Stimulated activated naive B cell treated with anti-CD40 and anti-IgM and Interleukin-4, amounts not matched to agents 10 μg/mL and 1 μg/mL and 100 μg/mL, for 72 hours (primary cell): Measurements from ENCODE around the gene RNF7.
"Not testable (repeated sequence)": the region's sequence is repeated elsewhere in the genome, so short reads cannot be mapped to it uniquely, and the experiment has no call there.

Experiments used
- ATAC-seq, 2 donors: fragments of 150-1000 bp; cut with Tn5 transposase; replicated peaks; 2 replicates each; pipeline ENCODE4 v1.10.0; 2021; ENCODE audit warnings: moderate library complexity in 1 of 2
- DNase-seq: peaks from one replicate; pipeline ENCODE4 v3.0.0; 2021
- H3K27ac Mint-ChIP-seq: one replicate; pipeline ENCODE4 v1.8.0; 2022; ENCODE audit warnings: mild to moderate bottlenecking, mixed read lengths
- H3K27me3 Mint-ChIP-seq, 2 donors: one replicate each; pipeline ENCODE4 v1.8.0; 2022; ENCODE audit warnings: mixed read lengths in 2 of 2
- H3K36me3 Mint-ChIP-seq, 2 donors: one replicate each; pipeline ENCODE4 v1.8.0; 2022; ENCODE audit warnings: mixed read lengths in 2 of 2, mild to moderate bottlenecking in 1 of 2
- H3K4me1 Mint-ChIP-seq, 2 donors: one replicate each; pipeline ENCODE4 v1.8.0; 2022; ENCODE audit warnings: mixed read lengths in 2 of 2, mild to moderate bottlenecking in 1 of 2
- H3K4me3 Mint-ChIP-seq, 2 donors: one replicate each; pipeline ENCODE4 v1.8.0; 2022; ENCODE audit warnings: mild to moderate bottlenecking in 2 of 2, mixed read lengths in 2 of 2, moderate library complexity in 1 of 2
- H3K9me3 Mint-ChIP-seq, 2 donors: one replicate each; pipeline ENCODE4 v1.8.0; 2022; ENCODE audit warnings: mixed read lengths in 2 of 2, mild to moderate bottlenecking in 1 of 2

The RNF7 gene

DNA sequence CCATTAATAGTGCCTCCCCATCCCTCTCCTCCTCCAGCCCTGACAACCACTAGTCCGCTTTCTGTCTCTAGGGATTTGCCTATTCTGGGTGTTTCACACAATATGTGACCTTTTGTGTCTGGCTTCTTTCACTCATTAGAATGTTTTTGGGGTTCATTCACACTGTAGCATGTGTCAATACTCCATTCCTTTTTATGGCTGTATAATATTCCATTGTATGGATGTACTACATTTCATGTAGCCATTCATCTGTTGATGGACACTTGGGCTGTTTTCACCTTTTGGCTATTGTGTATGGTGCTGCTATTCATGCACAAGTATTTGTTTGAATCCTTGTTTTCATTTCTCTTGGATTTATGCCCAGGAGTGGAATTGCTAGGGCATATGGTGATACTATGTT lies 41.6 kb downstream of the RNF7 start:
- no peak overlapping the region for H3K4me3 Mint-ChIP-seq

DNA sequence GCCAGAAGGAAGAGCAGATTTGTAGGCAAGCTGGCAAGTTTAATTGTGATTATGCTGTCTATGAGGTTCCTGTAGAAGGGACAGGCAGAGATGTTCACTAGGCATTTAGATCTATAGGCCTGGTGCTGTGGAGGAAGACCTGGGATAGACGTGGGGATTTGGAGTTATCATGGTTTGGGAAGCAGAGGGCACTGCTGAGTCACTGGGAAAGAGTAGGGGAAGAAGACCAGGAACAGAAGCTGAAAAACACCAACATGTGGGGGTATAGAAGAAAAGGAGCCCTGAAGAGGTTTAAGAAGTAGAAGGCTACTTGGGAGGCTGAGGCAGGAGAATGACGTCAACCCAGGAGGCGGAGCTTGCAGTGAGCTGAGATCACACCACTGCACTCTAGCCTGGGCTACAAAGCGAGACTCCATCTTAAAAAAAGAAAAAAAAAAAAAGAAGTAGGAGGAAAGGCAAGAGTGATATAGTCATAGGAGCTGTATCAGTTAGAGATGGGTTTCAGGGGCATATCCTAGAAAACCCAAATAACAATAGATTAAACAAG lies 44.4 kb downstream of the RNF7 start:
- ATAC-seq (no peak), DNase-seq (no peak)
- Mint-ChIP-seq H3K4me1 (no peaks in the 10 kb centered on the region), H3K9me3 (peaks cover 3 to 5% of the 10 kb centered on the region in 2 donors), H3K36me3 (peaks cover 0 to 4% of the 10 kb centered on the region in 2 donors), H3K27me3 (no peaks in the 10 kb centered on the region), H3K4me3 (no peak overlapping the region), H3K27ac (no peak overlapping the region)

More for the DNA sequence above, 41.6 kb downstream of the RNF7 start:
- no peaks in the 10 kb centered on the region for H3K27me3 Mint-ChIP-seq
- ATAC-seq = no peak
- H3K36me3 Mint-ChIP-seq = peaks cover 0 to 4% of the 10 kb centered on the region in 2 donors
- peaks cover 3 to 5% of the 10 kb centered on the region in 2 donors for H3K9me3 Mint-ChIP-seq
- H3K27ac Mint-ChIP-seq = no peak overlapping the region
- H3K4me1 Mint-ChIP-seq = no peaks in the 10 kb centered on the region
- DNase-seq = no peak

DNA sequence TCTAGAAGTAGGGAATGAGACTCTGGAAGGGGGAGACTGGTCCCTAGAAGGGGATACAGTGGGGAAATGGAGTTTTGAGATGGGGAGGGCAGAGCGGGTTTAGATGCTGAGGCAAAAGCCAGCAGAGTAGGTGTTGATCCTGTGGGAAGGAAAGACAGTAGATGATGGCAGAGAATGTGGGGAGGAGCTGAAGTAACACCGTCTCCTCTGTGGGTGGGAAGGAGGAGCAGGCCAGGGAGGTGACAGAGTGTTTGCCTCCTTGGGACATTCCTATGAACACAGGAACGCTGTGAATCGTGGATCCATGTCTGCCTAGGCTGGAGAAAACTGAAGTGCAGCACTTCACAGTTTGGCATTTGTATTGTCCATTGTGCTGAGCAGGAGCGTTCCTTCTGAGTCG lies 45.5 kb downstream of the RNF7 start:
- no peak for ATAC-seq
- H3K27ac Mint-ChIP-seq = no peak overlapping the region
- H3K4me1 Mint-ChIP-seq = no peaks in the 10 kb centered on the region
- no peaks in the 10 kb centered on the region for H3K27me3 Mint-ChIP-seq
- peaks cover 3 to 5% of the 10 kb centered on the region in 2 donors for H3K9me3 Mint-ChIP-seq
- no peak overlapping the region for H3K4me3 Mint-ChIP-seq
- H3K36me3 Mint-ChIP-seq = peaks cover 0 to 4% of the 10 kb centered on the region in 2 donors
- no peak for DNase-seq

DNA sequence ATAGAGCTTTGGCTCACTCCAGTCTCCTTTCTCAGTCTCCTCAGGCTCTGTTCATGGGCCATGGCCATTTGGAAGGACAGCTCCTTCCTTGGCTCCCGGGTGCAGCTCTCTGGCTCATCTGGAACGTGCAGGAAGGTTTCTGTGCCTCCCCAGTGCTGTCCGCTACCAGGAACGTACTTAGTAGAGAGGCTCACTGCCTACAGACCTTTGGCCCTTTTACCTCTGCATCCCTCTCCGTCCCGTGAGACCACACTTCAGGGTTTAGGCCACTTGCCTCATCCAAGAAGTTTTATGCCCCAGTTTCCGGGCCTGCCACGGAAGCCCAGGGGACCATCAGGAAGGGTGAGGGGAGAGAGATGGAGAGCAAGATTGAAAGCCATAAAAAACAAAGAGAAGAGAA lies 46.0 kb downstream of the RNF7 start:
- Mint-ChIP-seq H3K27ac (no peak overlapping the region), H3K27me3 (no peaks in the 10 kb centered on the region), H3K9me3 (peaks cover 3 to 5% of the 10 kb centered on the region in 2 donors), H3K4me3 (no peak overlapping the region), H3K36me3 (peaks cover 0 to 4% of the 10 kb centered on the region in 2 donors), H3K4me1 (no peaks in the 10 kb centered on the region)
- DNase-seq = no peak
- ATAC-seq = no peak

DNA sequence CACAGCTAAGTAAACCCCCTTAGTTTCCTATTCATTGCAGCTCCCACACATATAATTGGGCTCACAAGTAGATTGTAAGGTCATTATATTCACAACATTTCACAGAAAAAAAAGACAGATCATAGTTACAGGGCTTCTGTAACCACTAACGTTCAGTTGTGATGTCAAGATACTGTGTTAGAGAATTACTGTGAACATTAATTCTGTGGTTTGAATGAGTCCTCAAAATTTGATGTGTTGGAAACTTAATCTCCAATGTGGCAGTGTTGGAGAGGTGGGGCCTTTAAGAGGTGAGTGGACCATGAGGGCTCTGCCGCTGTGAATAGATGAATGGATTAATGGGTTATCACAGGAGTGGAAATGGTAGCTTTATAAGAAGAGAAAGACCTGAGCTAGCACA lies 46.4 kb downstream of the RNF7 start:
- H3K4me3 Mint-ChIP-seq = no peak overlapping the region
- peaks cover 5 to 6% of the 10 kb centered on the region in 2 donors for H3K9me3 Mint-ChIP-seq
- no peaks in the 10 kb centered on the region for H3K4me1 Mint-ChIP-seq
- DNase-seq (no peak), ATAC-seq (no peak)
- no peaks in the 10 kb centered on the region for H3K27me3 Mint-ChIP-seq
- peaks cover 0 to 4% of the 10 kb centered on the region in 2 donors for H3K36me3 Mint-ChIP-seq
- H3K27ac Mint-ChIP-seq = no peak overlapping the region

DNA sequence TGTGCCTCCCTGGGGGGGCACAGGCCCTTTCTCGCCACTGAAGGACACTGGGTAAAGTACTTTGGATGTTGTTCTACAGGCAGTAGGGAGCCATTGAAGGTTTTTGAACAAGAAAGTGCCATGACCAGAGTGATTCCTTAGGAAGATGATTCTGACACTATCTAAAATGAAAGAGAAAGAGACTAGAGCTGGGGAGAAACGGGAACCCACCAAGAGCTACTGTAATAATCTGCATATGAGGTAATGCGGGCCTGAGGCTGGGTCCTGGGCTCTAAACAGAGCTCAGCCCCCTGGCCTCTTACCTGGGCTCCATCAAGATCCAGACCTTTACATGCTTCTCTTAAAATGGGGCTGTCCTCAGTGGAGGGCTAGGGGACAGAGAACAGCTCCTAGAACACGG lies 50.1 kb downstream of the RNF7 start:
- no peak for ATAC-seq
- H3K4me1 Mint-ChIP-seq = no peaks in the 10 kb centered on the region
- no peaks in the 10 kb centered on the region for H3K36me3 Mint-ChIP-seq
- H3K4me3 Mint-ChIP-seq = no peak overlapping the region
- DNase-seq = no peak
- H3K27ac Mint-ChIP-seq = no peak overlapping the region
- H3K27me3 Mint-ChIP-seq = no peaks in the 10 kb centered on the region
- peaks cover 0 to 4% of the 10 kb centered on the region in 2 donors for H3K9me3 Mint-ChIP-seq

DNA sequence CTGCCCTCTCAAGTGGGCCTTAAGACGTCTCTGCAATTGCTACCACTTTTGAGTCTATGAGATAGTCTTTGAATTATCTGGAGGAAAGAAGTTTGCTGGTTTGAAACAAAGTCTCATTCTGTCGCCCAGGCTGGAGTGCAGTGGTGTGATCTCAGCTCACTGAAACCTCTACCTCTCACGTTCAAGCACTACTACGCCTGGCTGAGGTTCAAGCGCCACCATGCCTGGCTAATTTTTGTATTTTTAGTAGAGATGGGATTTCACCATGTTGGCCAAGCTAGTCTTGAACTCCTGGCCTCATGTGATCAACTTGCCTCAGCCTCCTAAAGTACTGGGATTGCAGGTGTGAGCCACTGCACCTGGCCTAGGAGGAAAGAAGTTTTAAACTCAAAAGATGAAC lies 50.7 kb downstream of the RNF7 start:
- DNase-seq, H3K4me1 Mint-ChIP-seq, ATAC-seq, H3K4me3 Mint-ChIP-seq, H3K9me3 Mint-ChIP-seq, H3K27ac Mint-ChIP-seq, H3K27me3 Mint-ChIP-seq, H3K36me3 Mint-ChIP-seq: not testable (repeated sequence)

DNA sequence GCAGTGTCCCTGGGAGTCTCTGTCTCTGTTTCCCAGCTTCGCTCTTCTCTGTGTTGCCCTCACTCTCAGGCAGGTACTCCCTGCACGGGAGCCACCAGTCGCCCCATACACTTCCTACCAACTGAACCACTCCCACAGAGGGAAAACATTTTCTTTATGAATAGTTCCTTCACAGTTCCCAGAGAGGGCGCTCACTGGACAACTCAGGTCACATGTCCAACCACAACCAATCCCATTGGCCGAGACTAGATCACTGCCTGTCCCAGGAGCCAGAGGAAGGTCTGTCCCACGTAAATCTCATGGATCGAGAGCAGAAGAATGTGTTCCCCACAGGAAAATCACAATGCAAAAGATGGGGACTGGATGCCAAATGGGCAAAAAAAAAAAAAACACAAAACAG lies 51.2 kb downstream of the RNF7 start:
- H3K4me1 Mint-ChIP-seq = peaks cover 2 to 3% of the 10 kb centered on the region in 2 donors

DNA sequence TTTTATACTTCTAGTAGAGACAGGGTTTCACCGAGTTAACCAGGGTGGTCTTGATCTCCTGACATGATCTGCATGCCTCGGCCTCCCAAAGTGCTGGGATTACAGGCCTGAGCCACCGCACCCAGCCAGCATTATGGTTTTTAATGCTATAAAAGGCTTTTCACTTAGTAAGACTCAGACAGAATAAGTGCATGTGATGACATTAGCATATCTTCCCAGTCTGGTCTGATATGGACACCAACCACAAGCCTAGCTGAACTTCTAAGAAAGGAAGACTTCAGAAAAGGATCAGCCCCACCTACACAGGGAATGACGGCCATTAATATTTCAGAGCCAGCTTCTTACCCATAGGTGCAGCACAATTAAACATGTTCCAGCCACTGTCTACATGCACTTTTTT lies 52.1 kb downstream of the RNF7 start:
- ATAC-seq = no peak
- peaks cover 10 to 11% of the 10 kb centered on the region in 2 donors for H3K4me1 Mint-ChIP-seq
- no peak overlapping the region for H3K27ac Mint-ChIP-seq
- H3K4me3 Mint-ChIP-seq = no peak overlapping the region
- no peak for DNase-seq
- peaks cover 0 to 4% of the 10 kb centered on the region in 2 donors for H3K9me3 Mint-ChIP-seq
- no peaks in the 10 kb centered on the region for H3K36me3 Mint-ChIP-seq
- no peaks in the 10 kb centered on the region for H3K27me3 Mint-ChIP-seq

More for the DNA sequence above, 51.2 kb downstream of the RNF7 start:
- H3K9me3 Mint-ChIP-seq = peaks cover 0 to 4% of the 10 kb centered on the region in 2 donors
- no peaks in the 10 kb centered on the region for H3K27me3 Mint-ChIP-seq
- no peak overlapping the region for H3K4me3 Mint-ChIP-seq
- H3K27ac Mint-ChIP-seq = no peak overlapping the region
- DNase-seq = no peak
- H3K36me3 Mint-ChIP-seq = no peaks in the 10 kb centered on the region
- ATAC-seq = no peak

DNA sequence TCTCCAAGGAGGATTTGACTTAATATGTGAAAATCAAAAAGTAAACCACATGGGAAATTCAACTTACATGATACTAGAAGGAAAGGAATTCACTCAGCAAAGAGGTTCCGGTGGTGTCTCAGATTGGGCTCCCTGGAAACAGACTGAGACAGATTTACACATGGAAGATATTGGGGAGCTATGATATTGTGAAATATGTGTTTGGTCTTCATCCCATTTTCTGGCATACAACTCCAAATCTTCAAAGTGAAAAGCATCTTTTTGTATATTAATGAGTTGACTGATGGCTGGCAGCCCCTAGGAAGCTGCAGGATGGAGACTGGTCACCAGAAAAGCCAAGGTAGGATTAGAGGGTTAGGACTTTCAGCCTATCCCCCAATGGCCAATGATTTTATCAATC lies 54.4 kb downstream of the RNF7 start:
- ATAC-seq = no peak
- Mint-ChIP-seq H3K4me3 (no peak overlapping the region), H3K27ac (no peak overlapping the region)

DNA sequence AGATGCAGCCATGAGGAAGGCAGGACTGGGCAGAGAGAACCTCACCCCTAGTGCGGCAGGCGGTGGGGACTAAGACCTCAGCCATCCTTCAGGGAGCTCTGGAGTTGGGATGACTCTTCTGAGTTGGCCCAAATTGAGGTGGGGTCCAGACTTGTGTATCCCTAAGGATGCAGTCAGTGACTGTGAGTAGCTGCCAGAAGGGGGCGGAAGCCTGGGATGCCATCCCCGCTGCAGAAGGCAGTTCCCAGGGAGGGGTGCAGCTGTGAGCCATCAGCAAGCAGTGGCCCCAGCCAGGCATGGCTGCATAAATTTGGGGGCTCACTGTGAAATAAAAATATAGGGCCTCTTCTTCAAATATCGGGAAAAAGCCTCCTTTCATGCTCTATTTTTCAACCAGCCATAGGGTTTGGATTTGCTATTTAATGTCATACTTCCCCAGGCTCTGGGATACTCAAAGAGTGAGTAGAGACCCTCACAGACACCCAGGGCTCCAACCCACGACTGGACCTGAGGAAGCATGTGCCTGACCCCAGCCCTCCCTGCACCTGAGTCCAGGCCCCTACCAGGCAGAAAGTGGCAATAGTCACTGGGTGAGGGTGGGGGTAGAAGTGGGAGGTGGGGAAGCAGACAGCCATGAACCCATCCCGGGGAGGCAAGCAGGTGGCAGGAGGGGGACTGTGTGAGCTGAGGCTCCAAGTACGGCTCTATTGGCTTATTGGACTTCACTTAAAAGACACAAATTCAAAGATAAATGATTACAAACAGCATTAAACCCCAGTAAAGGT lies 55.6 kb downstream of the RNF7 start:
- no peaks in the 10 kb centered on the region for H3K27me3 Mint-ChIP-seq
- H3K27ac Mint-ChIP-seq = no peak overlapping the region
- no peak for DNase-seq
- H3K4me1 Mint-ChIP-seq = peaks cover 39 to 42% of the 10 kb centered on the region in 2 donors
- H3K4me3 Mint-ChIP-seq = no peak overlapping the region
- H3K36me3 Mint-ChIP-seq = no peaks in the 10 kb centered on the region
- no peak for ATAC-seq
- peaks cover 0 to 4% of the 10 kb centered on the region in 2 donors for H3K9me3 Mint-ChIP-seq

More for the DNA sequence above, 54.4 kb downstream of the RNF7 start:
- H3K4me1 Mint-ChIP-seq = peaks cover 32 to 34% of the 10 kb centered on the region in 2 donors
- peaks cover 0 to 4% of the 10 kb centered on the region in 2 donors for H3K9me3 Mint-ChIP-seq
- H3K36me3 Mint-ChIP-seq = no peaks in the 10 kb centered on the region
- DNase-seq = no peak
- no peaks in the 10 kb centered on the region for H3K27me3 Mint-ChIP-seq

DNA sequence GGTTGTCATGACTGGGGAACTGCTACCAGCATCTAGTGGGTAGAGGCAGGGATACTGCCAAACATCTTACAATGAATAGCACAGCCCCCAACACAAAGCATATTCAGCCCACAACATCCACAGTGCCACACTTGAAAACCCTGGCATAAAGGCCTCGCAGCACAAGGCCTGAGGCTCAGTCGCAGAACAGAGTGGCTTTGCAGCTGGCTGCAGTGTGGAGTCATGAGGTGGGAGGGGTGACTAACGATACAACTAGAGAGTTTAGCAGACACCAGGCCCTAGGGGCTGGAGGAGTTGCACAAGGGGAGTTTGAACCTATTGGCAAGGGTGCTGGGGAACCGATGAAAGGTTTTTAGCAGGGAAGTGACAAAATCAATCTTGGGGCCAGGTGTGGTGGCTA lies 57.2 kb downstream of the RNF7 start:
- no peak overlapping the region for H3K4me3 Mint-ChIP-seq
- ATAC-seq = no peak

DNA sequence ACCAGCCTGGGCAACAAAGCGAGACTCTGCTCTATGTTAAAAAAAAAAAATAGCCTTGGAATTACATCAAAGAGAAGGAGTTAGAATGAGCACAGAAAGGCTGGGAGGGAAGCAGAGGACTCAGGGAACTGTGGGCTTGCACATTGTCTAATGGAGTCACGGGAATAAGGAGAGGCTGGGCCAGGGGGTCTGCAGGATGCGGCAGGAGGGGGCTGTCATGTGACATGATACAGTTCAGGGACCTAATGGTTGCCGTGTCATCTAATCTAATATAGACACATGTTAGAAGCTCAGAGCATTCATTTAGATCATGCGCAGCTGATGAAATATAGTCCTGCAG lies 57.6 kb downstream of the RNF7 start:
- Mint-ChIP-seq H3K4me1 (peaks cover 39 to 42% of the 10 kb centered on the region in 2 donors), H3K27ac (peak overlapping the region; percentile 95), H3K4me3 (no peak overlapping the region), H3K9me3 (no peaks in the 10 kb centered on the region), H3K27me3 (peaks cover 0 to 5% of the 10 kb centered on the region in 2 donors), H3K36me3 (no peaks in the 10 kb centered on the region)
- ATAC-seq (no peak), DNase-seq (no peak)

More for the DNA sequence above, 57.2 kb downstream of the RNF7 start:
- Mint-ChIP-seq H3K36me3 (no peaks in the 10 kb centered on the region), H3K27ac (peak overlapping the region; percentile 49), H3K27me3 (peaks cover 0 to 5% of the 10 kb centered on the region in 2 donors), H3K4me1 (peaks cover 39 to 42% of the 10 kb centered on the region in 2 donors), H3K9me3 (no peaks in the 10 kb centered on the region)
- no peak for DNase-seq

DNA sequence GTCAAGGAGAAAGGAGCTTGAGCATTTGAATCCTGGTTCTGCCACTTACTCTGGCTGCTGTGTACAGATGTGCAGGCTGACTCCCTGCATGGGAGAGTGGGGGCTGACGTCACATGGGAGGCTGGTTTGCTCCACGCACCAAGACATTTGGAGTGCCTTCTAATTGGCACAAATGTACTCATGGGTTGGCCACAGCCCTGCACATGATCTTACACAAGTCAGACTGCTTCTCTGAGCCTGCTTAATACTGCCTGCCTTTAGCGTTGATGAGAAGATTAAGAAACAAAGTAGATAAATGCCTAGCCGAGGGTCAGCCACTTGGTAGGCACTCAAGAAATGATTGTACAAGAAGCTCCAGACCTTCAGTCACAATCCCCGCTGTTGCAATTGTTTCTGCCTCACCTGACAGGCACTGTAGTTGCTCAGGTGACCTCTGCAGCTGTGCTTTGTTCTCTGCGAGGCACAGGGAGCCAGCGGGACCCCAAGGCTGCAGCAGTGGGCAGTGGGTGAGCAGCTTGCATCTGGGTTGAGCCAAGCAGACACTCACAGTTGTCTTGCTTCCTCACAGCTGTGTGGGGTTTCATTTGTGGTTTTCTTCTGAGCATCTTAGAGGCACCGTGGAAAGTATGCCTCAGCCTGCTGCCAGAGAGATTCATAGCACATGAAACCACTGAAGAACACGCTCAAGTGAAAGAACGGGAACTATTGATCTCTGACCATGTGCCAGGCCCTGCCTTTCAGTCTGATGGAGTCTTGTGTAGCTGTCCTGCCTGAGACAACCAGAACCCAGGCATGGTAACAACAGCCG lies 58.2 kb downstream of the RNF7 start:
- H3K36me3 Mint-ChIP-seq = no peaks in the 10 kb centered on the region
- peak overlapping the region; percentile 77 to 84 for H3K4me3 Mint-ChIP-seq
- DNase-seq (peak; percentile 80), ATAC-seq (peak; percentile 95 to 96)
- H3K27me3 Mint-ChIP-seq = peaks cover 0 to 5% of the 10 kb centered on the region in 2 donors
- H3K27ac Mint-ChIP-seq = peak overlapping the region; percentile 95
- H3K9me3 Mint-ChIP-seq = no peaks in the 10 kb centered on the region
- H3K4me1 Mint-ChIP-seq = peaks cover 39 to 42% of the 10 kb centered on the region in 2 donors
